Measurements from ENCODE around the gene ZYX. TPM values are rescaled to one million over a fixed set of nuclear protein-coding genes. Genes with fewer than 3 reads are reported as not detected.
"Not testable (repeated sequence)": the region's sequence is repeated elsewhere in the genome, so short reads cannot be mapped to it uniquely, and the experiment has no call there.

The ZYX gene
- total RNA-seq, 3 donors from 2014 or later: 89.0 to 94.2 (median 90.6) TPM

GRCh38 chr7:143408252-143408685 lies 27.1 kb downstream of the ZYX start:
- Mint-ChIP-seq H3K4me3 (peak overlapping the region; percentile 81), H3K4me1 (ENCODE audit: low read depth) (peaks cover 69% of the 10 kb centered on the region), H3K36me3 (ENCODE audit: insufficient read depth) (no peaks in the 10 kb centered on the region), H3K9me3 (no peaks in the 10 kb centered on the region), H3K27me3 (ENCODE audit: low read depth) (peaks cover 4% of the 10 kb centered on the region)
- ATAC-seq (peak; percentile 13 to 33), DNase-seq (no peak)

- DNase-seq: peak; percentile 56
- H3K4me3 Mint-ChIP-seq: peak within 1 kb of the TSS; percentile 81
- H3K27me3 Mint-ChIP-seq (ENCODE audit: low read depth): peaks cover 4% of the 10 kb centered on the region
- peak; percentile 42 to 49 for ATAC-seq
- peaks cover 63% of the 10 kb centered on the region for H3K4me1 Mint-ChIP-seq (ENCODE audit: low read depth)
- H3K9me3 Mint-ChIP-seq: no peaks in the 10 kb centered on the region
- H3K36me3 Mint-ChIP-seq (ENCODE audit: insufficient read depth): no peaks in the 10 kb centered on the region
Measured at GRCh38 chr7:143408686-143409561, 27.8 kb downstream of the ZYX start, which contains the start of gene EPHA1. Gene EPHA1, minus strand, starts transcription at chr7:143408856. Its CDS starts 51 bp downstream, at chr7:143408805.

- Mint-ChIP-seq H3K4me3 (no peak overlapping the region), H3K27me3 (ENCODE audit: low read depth) (peaks cover 4% of the 10 kb centered on the region), H3K4me1 (ENCODE audit: low read depth) (peaks cover 50% of the 10 kb centered on the region), H3K36me3 (ENCODE audit: insufficient read depth) (peaks cover 3% of the 10 kb centered on the region), H3K9me3 (no peaks in the 10 kb centered on the region)
- DNase-seq: no peak
- no peak for ATAC-seq
Measured at GRCh38 chr7:143410521-143411004, 29.4 kb downstream of the ZYX start.

GRCh38 chr7:143411976-143412708 lies 31.0 kb downstream of the ZYX start:
- DNase-seq (no peak), ATAC-seq (no peak)
- Mint-ChIP-seq H3K27me3 (ENCODE audit: low read depth) (peaks cover 4% of the 10 kb centered on the region), H3K4me1 (ENCODE audit: low read depth) (peaks cover 34% of the 10 kb centered on the region), H3K4me3 (no peak overlapping the region), H3K9me3 (no peaks in the 10 kb centered on the region), H3K36me3 (ENCODE audit: insufficient read depth) (peaks cover 3% of the 10 kb centered on the region)

GRCh38 chr7:143413123-143413522 lies 32.0 kb downstream of the ZYX start:
- no peak for ATAC-seq
- H3K9me3 Mint-ChIP-seq: no peaks in the 10 kb centered on the region
- peaks cover 25% of the 10 kb centered on the region for H3K4me1 Mint-ChIP-seq (ENCODE audit: low read depth)
- no peak overlapping the region for H3K4me3 Mint-ChIP-seq
- peaks cover 3% of the 10 kb centered on the region for H3K36me3 Mint-ChIP-seq (ENCODE audit: insufficient read depth)
- peaks cover 4% of the 10 kb centered on the region for H3K27me3 Mint-ChIP-seq (ENCODE audit: low read depth)
- no peak for DNase-seq

- H3K9me3 Mint-ChIP-seq; H3K27me3 Mint-ChIP-seq (ENCODE audit: low read depth); DNase-seq; H3K4me3 Mint-ChIP-seq; ATAC-seq: not testable (repeated sequence)
- Mint-ChIP-seq H3K4me1 (ENCODE audit: low read depth) (peaks cover 13% of the 10 kb centered on the region), H3K36me3 (ENCODE audit: insufficient read depth) (peaks cover 10% of the 10 kb centered on the region)
Measured at GRCh38 chr7:143415209-143415608, 34.1 kb downstream of the ZYX start.

- ATAC-seq (no peak), DNase-seq (no peak)
- no peaks in the 10 kb centered on the region for H3K27me3 Mint-ChIP-seq (ENCODE audit: low read depth)
- H3K4me1 Mint-ChIP-seq (ENCODE audit: low read depth): peaks cover 7% of the 10 kb centered on the region
- no peak overlapping the region for H3K4me3 Mint-ChIP-seq
- H3K9me3 Mint-ChIP-seq: no peaks in the 10 kb centered on the region
- H3K36me3 Mint-ChIP-seq (ENCODE audit: insufficient read depth): peaks cover 14% of the 10 kb centered on the region
Measured at GRCh38 chr7:143415742-143416397, 34.7 kb downstream of the ZYX start.

GRCh38 chr7:143416565-143417149 lies 35.5 kb downstream of the ZYX start:
- Mint-ChIP-seq H3K27me3 (ENCODE audit: low read depth) (no peaks in the 10 kb centered on the region), H3K36me3 (ENCODE audit: insufficient read depth) (peaks cover 14% of the 10 kb centered on the region), H3K4me1 (ENCODE audit: low read depth) (peaks cover 7% of the 10 kb centered on the region), H3K9me3 (no peaks in the 10 kb centered on the region), H3K4me3 (no peak overlapping the region)
- ATAC-seq: no peak
- no peak for DNase-seq

- Mint-ChIP-seq H3K9me3 (no peaks in the 10 kb centered on the region), H3K4me3 (no peak overlapping the region)
Measured at GRCh38 chr7:143417734-143418383, 36.7 kb downstream of the ZYX start.

GRCh38 chr7:143418681-143419458 lies 37.7 kb downstream of the ZYX start:
- Mint-ChIP-seq H3K4me1 (ENCODE audit: low read depth) (peaks cover 5% of the 10 kb centered on the region), H3K4me3 (no peak overlapping the region), H3K36me3 (ENCODE audit: insufficient read depth) (peaks cover 15% of the 10 kb centered on the region), H3K9me3 (no peaks in the 10 kb centered on the region), H3K27me3 (ENCODE audit: low read depth) (no peaks in the 10 kb centered on the region)
- DNase-seq (no peak), ATAC-seq (no peak)

More at GRCh38 chr7:143417734-143418383, 36.7 kb downstream of the ZYX start:
- DNase-seq (no peak), ATAC-seq (peak in 1 of 2 donors; percentile 21)
- peaks cover 15% of the 10 kb centered on the region for H3K36me3 Mint-ChIP-seq (ENCODE audit: insufficient read depth)
- H3K4me1 Mint-ChIP-seq (ENCODE audit: low read depth): peaks cover 5% of the 10 kb centered on the region
- H3K27me3 Mint-ChIP-seq (ENCODE audit: low read depth): no peaks in the 10 kb centered on the region

- no peak overlapping the region for H3K4me3 Mint-ChIP-seq
- ATAC-seq (no peak), DNase-seq (no peak)
- peaks cover 15% of the 10 kb centered on the region for H3K36me3 Mint-ChIP-seq (ENCODE audit: insufficient read depth)
- H3K9me3 Mint-ChIP-seq: no peaks in the 10 kb centered on the region
- H3K27me3 Mint-ChIP-seq (ENCODE audit: low read depth): no peaks in the 10 kb centered on the region
- peaks cover 5% of the 10 kb centered on the region for H3K4me1 Mint-ChIP-seq (ENCODE audit: low read depth)
Measured at GRCh38 chr7:143419880-143420279, 38.7 kb downstream of the ZYX start.

- H3K36me3 Mint-ChIP-seq (ENCODE audit: insufficient read depth): peaks cover 13% of the 10 kb centered on the region
- H3K27me3 Mint-ChIP-seq (ENCODE audit: low read depth); H3K9me3 Mint-ChIP-seq; H3K4me1 Mint-ChIP-seq (ENCODE audit: low read depth); DNase-seq; H3K4me3 Mint-ChIP-seq; ATAC-seq: not testable (repeated sequence)
Measured at GRCh38 chr7:143420624-143421023, 39.5 kb downstream of the ZYX start.

- Mint-ChIP-seq H3K36me3 (ENCODE audit: insufficient read depth) (peaks cover 13% of the 10 kb centered on the region), H3K4me1 (ENCODE audit: low read depth) (peaks cover 10% of the 10 kb centered on the region), H3K4me3 (no peak overlapping the region), H3K9me3 (no peaks in the 10 kb centered on the region), H3K27me3 (ENCODE audit: low read depth) (no peaks in the 10 kb centered on the region)
- DNase-seq: no peak
- ATAC-seq: no peak
Measured at GRCh38 chr7:143422033-143422432, 40.9 kb downstream of the ZYX start.

All from activated T-cell treated with anti-CD3 and anti-CD28 coated beads, Interleukin-2, amount 50 U/mL, for 4 hours (primary cell).